Kidney (tissue), 14 donors: ENCODE measurements around the gene TSHZ2. TPM values are rescaled to one million over a fixed set of nuclear protein-coding genes. Genes with fewer than 3 reads are reported as not detected.
"Not testable (repeated sequence)": the region's sequence is repeated elsewhere in the genome, so short reads cannot be mapped to it uniquely, and the experiment has no call there.

Source experiments
- DNase-seq, 5 donors: peaks; one replicate each; pipeline ENCODE4 v3.0.0-alpha.2; 2013 to 2020
- FAIRE-seq: peaks from 2 replicates; lab custom pipeline; 2012; peaks lifted over from hg19 to GRCh38; lab: Jason Lieb, UNC
- H3K27ac ChIP-seq, 2 donors: one replicate each; pipeline ENCODE4 v1.7.0; 2013; ENCODE audit warnings: low read depth in 2 of 2, low read length in 2 of 2, inconsistent platforms in 1 of 2
- H3K27me3 ChIP-seq: one replicate; pipeline ENCODE4 v1.7.1; 2013; ENCODE audit warnings: low read length, inconsistent platforms; ENCODE audit not compliant: control insufficient read depth, insufficient read depth
- H3K36me3 ChIP-seq, 3 donors: one replicate each; pipeline versions ENCODE4 v1.7.0 to v1.7.1; 2013; ENCODE audit warnings: low read length in 3 of 3, control low read depth in 1 of 3, inconsistent platforms in 1 of 3; ENCODE audit not compliant: insufficient read depth in 3 of 3, control insufficient read depth in 2 of 3
- H3K4me1 ChIP-seq, 3 donors: one replicate each; pipeline versions ENCODE4 v1.7.0 to v1.7.1; 2013; ENCODE audit warnings: low read length in 3 of 3, inconsistent platforms in 1 of 3, low read depth in 1 of 3; ENCODE audit not compliant: control insufficient read depth in 2 of 3, insufficient read depth in 2 of 3
- H3K4me3 ChIP-seq, 3 donors: one replicate each; pipeline versions ENCODE4 v1.7.0 to v1.8.1; 2013; ENCODE audit warnings: low read length in 3 of 3, control low read depth in 1 of 3, inconsistent platforms in 1 of 3
- H3K9ac ChIP-seq, 3 donors: one replicate each; pipeline versions ENCODE4 v1.7.0 to v1.7.1; 2013; ENCODE audit warnings: low read length in 3 of 3, control low read depth in 1 of 3, inconsistent platforms in 1 of 3
- H3K9me3 ChIP-seq, 3 donors: one replicate each; pipeline versions ENCODE4 v1.7.0 to v1.7.1; 2013; ENCODE audit warnings: low read length in 3 of 3, control low read depth in 1 of 3, inconsistent platforms in 1 of 3; ENCODE audit not compliant: control insufficient read depth in 2 of 3, insufficient read depth in 1 of 3
- intact Hi-C: fragments of 100-400 bp; cut with DNase I; formaldehyde crosslinking; loops from one replicate; pipeline ENCODE4 v1.11.1; 2022
- polyA plus RNA-seq: library from polyadenylated mRNA; stranded (reverse); fragments of 350-450 nt; fragmentation: Illumina TruSeq; extraction: RNeasy Lipid Tissue Mini Kit (QIAGEN cat#74804); gene quantifications from one replicate; pipeline ENCODE4 v1.2.3, GENCODE V29; 2014; ENCODE audit warnings: low read depth, low replicate concordance; ENCODE audit not compliant: insufficient read depth
- total RNA-seq: library from RNA; stranded (reverse); fragmentation: NEBNext Ultra II Directional; extraction: Animal tissue kit (Norgen Biotek cat#: 25700); gene quantifications from one replicate; pipeline ENCODE4 v1.2.1, GENCODE V29; 2021
- TF ChIP-seq, protein P1 (sequence below): IDR thresholded peaks from 3 replicates; pipeline ENCODE4 v1.5.1; 2012; ENCODE audit warnings: mild to moderate bottlenecking, moderate library complexity, borderline replicate concordance; ENCODE audit not compliant: insufficient read depth; ENCODE audit errors: extremely low read depth
- donor health status: control.
- donor health status: control.
- donor health status: control.
- donor health status: control.
- donor health status: control.
- donor health status: DM: yes; HTN: yes; CAD: no.
- donor health status: Normal renal cell carcinoma (clear cell type).

The TSHZ2 gene
- total and polyA plus RNA-seq, 2 donors from 2014 or later, result 0.86 to 15.5 TPM

DNA sequence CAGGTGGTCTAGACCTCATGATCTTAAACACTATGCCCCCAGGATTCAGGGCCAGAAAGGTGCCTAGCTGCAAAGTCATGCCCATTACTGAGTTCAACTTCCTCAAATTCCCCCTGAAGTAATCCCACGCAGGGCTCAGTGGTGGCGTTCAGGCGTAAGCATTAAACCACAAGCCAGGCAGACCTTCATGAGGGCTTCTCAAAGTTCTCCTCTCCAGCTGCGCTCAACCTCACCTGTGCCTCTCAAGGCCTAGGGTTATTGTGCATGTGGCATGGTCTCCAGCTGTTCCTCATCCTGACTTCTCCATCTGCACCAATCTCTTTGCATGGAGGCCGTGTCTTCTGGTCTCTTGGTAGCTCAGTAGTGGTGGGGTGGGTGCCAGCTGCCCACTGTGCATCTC lies 113.6 kb downstream of the TSHZ2 start:
- intact Hi-C loops, result no loop called here

DNA sequence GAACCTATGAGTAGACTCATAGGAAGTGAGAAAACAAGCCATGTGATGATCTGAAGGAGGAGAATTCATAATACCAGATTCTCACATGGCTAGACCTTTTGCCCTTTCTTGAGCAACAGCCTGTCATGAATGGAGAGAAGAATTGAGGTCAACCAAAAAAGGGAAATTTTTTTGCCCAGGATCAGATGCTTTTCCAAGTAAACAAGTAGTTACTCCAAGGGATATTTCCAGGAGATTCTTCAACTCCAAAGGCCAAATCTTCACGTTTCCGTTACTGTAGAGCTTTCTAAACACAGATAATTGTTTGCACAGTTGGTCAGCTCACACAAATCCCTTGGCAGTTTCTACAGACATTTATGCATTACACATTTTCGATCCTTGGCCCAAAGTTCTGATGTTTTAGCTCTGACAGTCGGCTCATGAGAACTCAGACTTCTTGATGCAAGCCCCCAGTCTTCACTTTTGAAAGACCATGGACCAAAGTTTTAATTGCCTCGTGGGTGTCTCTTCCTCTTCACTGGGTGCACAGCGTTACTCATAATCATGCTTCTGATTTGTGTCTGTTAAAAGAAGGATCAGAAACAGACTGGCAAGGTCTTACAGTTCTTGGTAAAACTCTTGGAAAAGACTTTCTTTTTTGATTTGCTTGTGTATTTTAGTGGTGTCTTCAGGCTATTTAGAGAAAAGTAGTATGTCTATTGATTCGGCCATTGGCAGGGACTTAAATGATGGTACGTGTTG lies 115.0 kb downstream of the TSHZ2 start:
- DNase-seq, result no peak
- Histone ChIP-seq H3K9me3 (no peaks in the 10 kb centered on the region), H3K4me3 (no peak overlapping the region), H3K36me3 (no peaks in the 10 kb centered on the region), H3K27me3 (no peaks in the 10 kb centered on the region), H3K27ac (no peak overlapping the region), H3K4me1 (no peaks in the 10 kb centered on the region), H3K9ac (no peak overlapping the region)
- FAIRE-seq, result no peak
- TF ChIP-seq, protein P1, sequence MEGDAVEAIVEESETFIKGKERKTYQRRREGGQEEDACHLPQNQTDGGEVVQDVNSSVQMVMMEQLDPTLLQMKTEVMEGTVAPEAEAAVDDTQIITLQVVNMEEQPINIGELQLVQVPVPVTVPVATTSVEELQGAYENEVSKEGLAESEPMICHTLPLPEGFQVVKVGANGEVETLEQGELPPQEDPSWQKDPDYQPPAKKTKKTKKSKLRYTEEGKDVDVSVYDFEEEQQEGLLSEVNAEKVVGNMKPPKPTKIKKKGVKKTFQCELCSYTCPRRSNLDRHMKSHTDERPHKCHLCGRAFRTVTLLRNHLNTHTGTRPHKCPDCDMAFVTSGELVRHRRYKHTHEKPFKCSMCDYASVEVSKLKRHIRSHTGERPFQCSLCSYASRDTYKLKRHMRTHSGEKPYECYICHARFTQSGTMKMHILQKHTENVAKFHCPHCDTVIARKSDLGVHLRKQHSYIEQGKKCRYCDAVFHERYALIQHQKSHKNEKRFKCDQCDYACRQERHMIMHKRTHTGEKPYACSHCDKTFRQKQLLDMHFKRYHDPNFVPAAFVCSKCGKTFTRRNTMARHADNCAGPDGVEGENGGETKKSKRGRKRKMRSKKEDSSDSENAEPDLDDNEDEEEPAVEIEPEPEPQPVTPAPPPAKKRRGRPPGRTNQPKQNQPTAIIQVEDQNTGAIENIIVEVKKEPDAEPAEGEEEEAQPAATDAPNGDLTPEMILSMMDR, result no peak
- intact Hi-C loops, result no loop called here

More for the DNA sequence above, 113.6 kb downstream of the TSHZ2 start:
- Histone ChIP-seq H3K4me1 (no peaks in the 10 kb centered on the region), H3K9ac (no peak overlapping the region), H3K27me3 (no peaks in the 10 kb centered on the region), H3K9me3 (no peaks in the 10 kb centered on the region), H3K27ac (no peak overlapping the region), H3K36me3 (no peaks in the 10 kb centered on the region), H3K4me3 (no peak overlapping the region)
- FAIRE-seq, result no peak
- DNase-seq, result no peak
- TF ChIP-seq, protein P1, result no peak

DNA sequence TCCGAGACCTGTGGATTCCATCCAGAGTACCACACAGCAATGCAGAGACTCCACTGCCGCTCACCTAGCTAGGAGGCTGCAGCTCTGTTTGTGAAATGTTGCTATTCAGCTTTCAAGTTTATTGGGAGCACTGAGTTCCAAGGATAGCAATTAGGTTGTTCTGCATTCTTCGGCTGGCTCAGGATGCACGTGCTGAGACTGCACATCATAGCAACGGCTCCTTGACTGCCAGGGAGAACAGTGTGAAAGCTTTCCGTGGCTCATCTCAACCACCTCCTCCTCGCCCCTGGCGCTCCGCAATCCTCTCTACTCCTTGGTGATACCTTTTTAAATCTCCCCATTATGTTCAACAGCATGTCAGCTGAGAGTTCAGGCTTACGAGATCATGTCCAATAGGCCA lies 116.6 kb downstream of the TSHZ2 start:
- Histone ChIP-seq H3K4me1 (no peaks in the 10 kb centered on the region), H3K36me3 (no peaks in the 10 kb centered on the region), H3K9ac (no peak overlapping the region), H3K9me3 (no peaks in the 10 kb centered on the region), H3K4me3 (no peak overlapping the region), H3K27ac (no peak overlapping the region), H3K27me3 (no peaks in the 10 kb centered on the region)
- TF ChIP-seq, protein P1, result no peak
- no peak for FAIRE-seq
- no peak for DNase-seq
- intact Hi-C loops, result no loop called here

DNA sequence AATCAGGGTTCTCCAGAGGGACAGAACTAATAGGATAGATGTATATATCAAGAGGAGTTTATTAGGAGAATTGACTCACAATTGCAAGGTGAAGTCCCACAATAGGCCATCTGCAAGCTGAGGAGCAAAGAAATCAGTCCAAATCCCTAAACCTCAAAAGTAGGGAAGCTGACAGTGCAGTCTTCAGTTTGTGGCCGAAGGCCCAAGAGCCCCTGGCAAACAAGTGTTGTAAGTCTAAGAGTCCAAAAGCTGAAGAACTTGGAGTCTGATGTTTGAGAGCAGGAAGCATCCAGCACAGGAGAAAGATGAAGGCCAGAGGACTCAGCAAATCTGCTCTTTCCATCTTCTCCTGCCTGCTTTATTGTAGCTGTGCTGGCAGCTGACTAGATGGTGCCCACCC lies 117.7 kb downstream of the TSHZ2 start:
- H3K27me3 ChIP-seq, H3K27ac ChIP-seq, H3K9ac ChIP-seq, DNase-seq, intact Hi-C loops, H3K9me3 ChIP-seq, H3K4me3 ChIP-seq, H3K36me3 ChIP-seq, FAIRE-seq, H3K4me1 ChIP-seq: not testable (repeated sequence)
